ENCODE data around the gene PPP2R2C. TPM values are rescaled to one million over a fixed set of nuclear protein-coding genes. Genes with fewer than 3 reads are reported as not detected.

PPP2R2C gene
- total RNA-seq, 4 donors from 2014 or later: 0.50 to 2.7 (median 1.4) TPM

DNA sequence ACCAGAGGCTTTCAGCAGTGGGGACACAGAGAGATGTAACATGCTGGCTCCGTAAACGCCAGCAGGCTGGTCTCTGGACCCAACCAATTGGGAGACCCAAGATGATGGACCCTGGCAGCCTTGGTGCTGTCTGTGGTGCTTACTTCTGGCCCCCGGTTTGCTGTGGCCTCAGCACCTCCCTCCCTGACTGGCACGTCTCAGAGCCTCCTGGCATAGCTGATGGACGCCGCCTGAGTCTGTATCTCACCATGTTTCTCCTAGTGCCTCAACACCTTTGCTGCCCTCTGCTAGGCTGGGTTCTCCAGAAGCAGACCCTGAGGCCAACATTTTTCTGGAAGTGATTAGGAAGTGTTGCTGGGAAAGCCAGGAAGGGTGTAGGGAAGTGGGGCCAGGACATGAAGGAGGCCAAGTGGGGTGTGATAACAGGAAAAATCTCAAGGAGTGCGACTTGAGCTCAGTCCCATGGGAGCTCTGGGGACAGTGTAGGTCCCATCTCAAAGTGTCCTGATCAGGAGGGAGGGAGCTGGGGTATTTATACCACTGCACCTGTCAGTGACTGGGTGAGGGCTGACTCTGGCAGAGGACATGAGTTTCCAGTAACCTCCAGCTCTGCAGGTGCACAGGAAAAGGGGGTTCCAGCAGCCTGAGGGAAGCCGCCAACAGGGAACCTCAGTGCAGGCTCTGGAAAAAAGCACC is 31.8 kb downstream of the PPP2R2C start:
- H3K4me1 ChIP-seq: peaks cover 0 to under 1% (median 0%) of the 10 kb centered on the region in 4 donors
- no peak overlapping the region for H3K27ac ChIP-seq (replicated peaks in 1 of 4)
- no peak for DNase-seq (ENCODE audit: extremely low spot score)
- no peaks in the 10 kb centered on the region for H3K36me3 ChIP-seq
- peaks cover 0 to 49% (median 0%) of the 10 kb centered on the region in 4 donors for H3K27me3 ChIP-seq
- peaks cover 0 to 8% (median 6%) of the 10 kb centered on the region in 4 donors for H3K9me3 ChIP-seq
- no peak overlapping the region for H3K4me3 ChIP-seq
- no peak for TF ChIP-seq EP300 (IDR thresholded peaks at IDR 0.05)
- intact Hi-C loops (cut with DNase I): no loop called here
- 81% methylated on average over 6 of the region's 8 CpGs for WGBS

DNA sequence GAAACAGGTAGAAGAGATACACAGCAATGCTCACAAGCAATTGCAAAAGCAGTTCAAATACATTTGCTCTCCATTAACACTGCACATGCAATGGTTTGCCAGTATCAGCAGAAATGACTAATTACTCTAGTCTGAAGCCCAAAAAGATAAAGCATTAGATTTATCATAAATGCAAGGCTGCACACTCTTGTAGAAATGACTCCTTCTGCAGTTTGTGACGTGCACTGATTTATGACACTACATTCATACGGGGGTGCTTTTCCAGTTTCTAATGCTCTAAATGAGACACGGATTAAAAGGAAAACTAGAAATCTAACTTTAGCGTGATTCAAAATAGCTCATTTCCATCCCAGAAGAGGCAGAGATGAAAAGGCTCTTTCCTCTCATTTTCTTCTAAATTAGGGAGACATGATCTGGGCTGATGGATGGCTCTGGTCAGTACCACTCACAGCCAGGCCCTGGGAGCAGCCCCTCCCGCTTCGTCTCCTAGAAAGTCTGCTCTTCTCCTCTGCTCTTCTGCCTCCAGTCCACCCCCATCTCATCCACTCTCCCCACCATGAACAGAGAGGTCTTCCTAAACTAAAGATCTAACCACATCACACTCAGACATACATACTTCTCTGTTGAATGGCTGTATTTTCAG is 33.2 kb downstream of the PPP2R2C start:
- Histone ChIP-seq H3K4me3 (no peak overlapping the region), H3K4me1 (no peaks in the 10 kb centered on the region), H3K27ac (replicated peaks in 1 of 4) (no peak overlapping the region), H3K27me3 (peaks cover 0 to 39% (median 0%) of the 10 kb centered on the region in 4 donors), H3K36me3 (no peaks in the 10 kb centered on the region), H3K9me3 (peaks cover 0 to 19% (median 18%) of the 10 kb centered on the region in 4 donors)
- no peak for DNase-seq (ENCODE audit: extremely low spot score)
- no peak for TF ChIP-seq POLR2AphosphoS5 (IDR thresholded peaks at IDR 0.05)
- no peak for TF ChIP-seq EP300 (IDR thresholded peaks at IDR 0.05)
- TF ChIP-seq, protein P1, sequence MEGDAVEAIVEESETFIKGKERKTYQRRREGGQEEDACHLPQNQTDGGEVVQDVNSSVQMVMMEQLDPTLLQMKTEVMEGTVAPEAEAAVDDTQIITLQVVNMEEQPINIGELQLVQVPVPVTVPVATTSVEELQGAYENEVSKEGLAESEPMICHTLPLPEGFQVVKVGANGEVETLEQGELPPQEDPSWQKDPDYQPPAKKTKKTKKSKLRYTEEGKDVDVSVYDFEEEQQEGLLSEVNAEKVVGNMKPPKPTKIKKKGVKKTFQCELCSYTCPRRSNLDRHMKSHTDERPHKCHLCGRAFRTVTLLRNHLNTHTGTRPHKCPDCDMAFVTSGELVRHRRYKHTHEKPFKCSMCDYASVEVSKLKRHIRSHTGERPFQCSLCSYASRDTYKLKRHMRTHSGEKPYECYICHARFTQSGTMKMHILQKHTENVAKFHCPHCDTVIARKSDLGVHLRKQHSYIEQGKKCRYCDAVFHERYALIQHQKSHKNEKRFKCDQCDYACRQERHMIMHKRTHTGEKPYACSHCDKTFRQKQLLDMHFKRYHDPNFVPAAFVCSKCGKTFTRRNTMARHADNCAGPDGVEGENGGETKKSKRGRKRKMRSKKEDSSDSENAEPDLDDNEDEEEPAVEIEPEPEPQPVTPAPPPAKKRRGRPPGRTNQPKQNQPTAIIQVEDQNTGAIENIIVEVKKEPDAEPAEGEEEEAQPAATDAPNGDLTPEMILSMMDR (IDR thresholded peaks at IDR 0.05): no peak
- no peak for TF ChIP-seq POLR2A (IDR thresholded peaks at IDR 0.05; ENCODE audit: low read depth)
- 60% methylated on average over 6 of the region's 6 CpGs for WGBS
- intact Hi-C loops (cut with DNase I): no loop called here

DNA sequence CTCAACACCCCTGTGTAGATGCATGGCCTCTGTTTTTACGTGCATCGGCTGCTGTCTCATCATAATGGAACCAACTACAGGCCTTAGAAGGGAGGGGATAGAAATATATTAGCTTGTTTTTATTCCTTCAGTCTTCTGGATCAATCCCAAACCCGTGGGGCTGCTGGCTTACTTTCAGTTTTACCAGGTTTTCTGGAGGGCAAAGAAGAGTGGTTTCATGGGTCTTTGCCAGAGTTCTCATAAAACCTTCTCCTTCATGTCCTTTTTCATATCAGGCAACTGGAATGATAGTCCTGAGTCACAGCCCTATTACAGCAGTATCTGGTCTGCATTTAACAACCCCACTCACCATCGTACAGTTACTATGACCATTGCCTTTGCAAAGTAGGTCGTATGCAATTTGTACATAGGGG is 34.6 kb downstream of the PPP2R2C start:
- 70% methylated on average over 5 of the region's 5 CpGs for WGBS
- H3K9me3 ChIP-seq: peaks cover 0 to 19% (median 18%) of the 10 kb centered on the region in 4 donors
- DNase-seq (ENCODE audit: extremely low spot score): no peak
- TF ChIP-seq EP300 (IDR thresholded peaks at IDR 0.05) (no peak), POLR2AphosphoS5 (IDR thresholded peaks at IDR 0.05) (no peak), POLR2A (IDR thresholded peaks at IDR 0.05; ENCODE audit: low read depth) (no peak)
- TF ChIP-seq, protein P1 (IDR thresholded peaks at IDR 0.05): no peak
- intact Hi-C loops (cut with DNase I): no loop called here
- H3K4me1 ChIP-seq: no peaks in the 10 kb centered on the region
- peaks cover 0 to 25% (median 0%) of the 10 kb centered on the region in 4 donors for H3K27me3 ChIP-seq
- no peaks in the 10 kb centered on the region for H3K36me3 ChIP-seq
- no peak overlapping the region for H3K4me3 ChIP-seq
- no peak overlapping the region for H3K27ac ChIP-seq (replicated peaks in 1 of 4)

DNA sequence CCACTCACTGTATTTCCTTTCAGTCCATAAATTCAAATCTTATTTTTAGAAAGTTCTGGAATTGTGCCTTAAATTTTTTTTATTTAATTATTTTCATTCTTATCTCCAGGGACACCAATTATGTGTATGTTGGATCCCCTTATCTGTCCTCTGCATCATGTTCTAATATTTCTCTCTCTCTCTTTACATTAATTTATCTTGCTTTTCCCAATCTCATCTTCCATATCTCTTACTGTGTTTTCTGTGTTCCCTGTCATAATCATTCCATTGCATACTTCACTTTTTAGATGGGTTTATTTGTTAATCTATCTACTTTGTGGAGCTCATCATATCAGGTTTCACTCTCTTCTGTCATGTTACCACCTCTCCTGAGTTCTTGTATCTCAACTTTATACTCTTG is 37.4 kb downstream of the PPP2R2C start:
- peaks cover 0 to 10% (median 0%) of the 10 kb centered on the region in 4 donors for H3K27me3 ChIP-seq
- no peak for TF ChIP-seq POLR2AphosphoS5 (IDR thresholded peaks at IDR 0.05)
- no peak for TF ChIP-seq EP300 (IDR thresholded peaks at IDR 0.05)
- no peak for TF ChIP-seq POLR2A (IDR thresholded peaks at IDR 0.05; ENCODE audit: low read depth)
- TF ChIP-seq, protein P1 (IDR thresholded peaks at IDR 0.05): no peak
- H3K4me1 ChIP-seq: no peaks in the 10 kb centered on the region
- peaks cover 0 to 28% (median 18%) of the 10 kb centered on the region in 4 donors for H3K9me3 ChIP-seq
- intact Hi-C loops (cut with DNase I): no loop called here
- H3K27ac ChIP-seq (replicated peaks in 1 of 4): no peak overlapping the region
- DNase-seq (ENCODE audit: extremely low spot score): no peak
- no peak overlapping the region for H3K4me3 ChIP-seq
- H3K36me3 ChIP-seq: no peaks in the 10 kb centered on the region

DNA sequence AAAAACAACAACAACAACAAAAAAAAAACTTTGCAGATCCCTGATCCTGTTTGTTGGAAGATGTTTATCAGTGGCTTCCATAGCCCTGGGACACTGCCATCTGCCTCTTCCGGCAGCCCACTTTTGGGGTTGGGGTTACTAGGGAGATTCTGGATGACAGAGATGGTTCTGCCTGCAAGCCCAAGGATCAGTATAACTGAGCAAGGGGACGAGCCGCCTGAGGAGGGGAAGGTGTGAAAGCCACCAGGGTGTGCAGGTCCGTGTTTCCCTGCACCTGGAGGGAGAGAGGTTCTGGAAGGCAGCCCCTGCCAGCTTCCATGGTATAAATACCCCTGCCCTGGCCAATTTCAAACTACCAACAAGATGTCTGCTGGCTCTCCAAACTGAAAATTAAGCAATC is 41.5 kb downstream of the PPP2R2C start:
- no peak overlapping the region for H3K4me3 ChIP-seq
- H3K27me3 ChIP-seq: peaks cover 0 to 37% (median 0%) of the 10 kb centered on the region in 4 donors
- no peaks in the 10 kb centered on the region for H3K4me1 ChIP-seq
- no peak for TF ChIP-seq POLR2AphosphoS5 (IDR thresholded peaks at IDR 0.05)
- TF ChIP-seq POLR2A (IDR thresholded peaks at IDR 0.05; ENCODE audit: low read depth): no peak
- TF ChIP-seq EP300 (IDR thresholded peaks at IDR 0.05): no peak
- TF ChIP-seq, protein P1 (IDR thresholded peaks at IDR 0.05): no peak
- peaks cover 0 to 25% (median 14%) of the 10 kb centered on the region in 4 donors for H3K9me3 ChIP-seq
- 82% methylated on average over 1 of the region's 4 CpGs for WGBS
- no peaks in the 10 kb centered on the region for H3K36me3 ChIP-seq
- no peak overlapping the region for H3K27ac ChIP-seq (replicated peaks in 1 of 4)
- DNase-seq (ENCODE audit: extremely low spot score): no peak
- intact Hi-C loops (cut with DNase I): no loop called here
